HUES6 (cell line): ENCODE data around the gene HOOK1.
"Not testable (repeated sequence)": the region's sequence is repeated elsewhere in the genome, so short reads cannot be mapped to it uniquely, and the experiment has no call there.

Source experiments
- H3K27ac ChIP-seq: 2 replicates; pipeline ENCODE4 v1.7.0; 2013; ENCODE audit warnings: low read depth, mild to moderate bottlenecking, low read length, inconsistent platforms
- H3K27me3 ChIP-seq: 2 replicates; pipeline ENCODE4 v1.6.1; 2013; ENCODE audit warnings: low read length; ENCODE audit not compliant: control insufficient read depth, insufficient read depth
- H3K36me3 ChIP-seq: 2 replicates; pipeline ENCODE4 v1.6.1; 2013; ENCODE audit warnings: low read length; ENCODE audit not compliant: control insufficient read depth, insufficient read depth
- H3K4me1 ChIP-seq: 2 replicates; pipeline ENCODE4 v1.6.1; 2013; ENCODE audit warnings: low read length; ENCODE audit not compliant: control insufficient read depth, insufficient read depth
- H3K4me3 ChIP-seq: 2 replicates; pipeline ENCODE4 v1.5.1; 2013; ENCODE audit warnings: low read depth, low read length
- H3K9ac ChIP-seq: one replicate; pipeline ENCODE4 v1.6.1; 2013; ENCODE audit warnings: mild to moderate bottlenecking, low read length
- H3K9me3 ChIP-seq: 2 replicates; pipeline ENCODE4 v1.6.1; 2013; ENCODE audit warnings: low read depth, low read length; ENCODE audit not compliant: control insufficient read depth, insufficient read depth

The HOOK1 gene

DNA sequence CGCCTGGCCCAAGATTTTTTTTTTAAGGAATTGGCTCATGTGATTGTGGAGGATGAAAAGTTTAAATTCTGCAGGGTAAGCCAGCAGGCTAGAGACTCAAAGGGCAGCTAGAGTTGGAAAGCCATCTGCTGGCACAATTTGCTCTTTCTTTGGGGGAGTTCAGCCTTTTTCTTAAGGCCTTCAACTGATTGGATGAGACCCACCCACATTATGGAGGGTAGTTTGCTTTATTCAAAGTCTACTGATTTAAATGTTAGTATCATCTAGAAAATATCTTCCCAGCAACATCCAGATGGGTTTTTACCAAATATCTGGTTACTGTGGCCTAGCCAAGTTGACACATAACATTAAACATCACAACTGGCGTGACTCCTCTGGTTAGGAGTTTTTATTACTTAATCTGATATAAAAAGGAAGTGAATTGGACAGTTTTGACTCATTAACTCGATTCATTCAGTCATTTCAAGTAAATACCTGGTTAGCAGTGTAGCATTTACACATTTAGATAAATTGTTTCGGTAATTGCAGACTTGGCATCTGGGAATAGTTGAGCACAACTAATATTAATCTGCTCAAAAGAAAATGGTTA is 12.4 kb downstream of the HOOK1 start:
- H3K4me3 ChIP-seq, result no peak overlapping the region
- H3K36me3 ChIP-seq, result no peaks in the 10 kb centered on the region; the same call in 1 of the 2 replicates
- no peaks in the 10 kb centered on the region for H3K27me3 ChIP-seq
- H3K9me3 ChIP-seq, result no peaks in the 10 kb centered on the region
- no peak overlapping the region for H3K9ac ChIP-seq
- H3K4me1 ChIP-seq, result no peaks in the 10 kb centered on the region
- no peak overlapping the region for H3K27ac ChIP-seq

DNA sequence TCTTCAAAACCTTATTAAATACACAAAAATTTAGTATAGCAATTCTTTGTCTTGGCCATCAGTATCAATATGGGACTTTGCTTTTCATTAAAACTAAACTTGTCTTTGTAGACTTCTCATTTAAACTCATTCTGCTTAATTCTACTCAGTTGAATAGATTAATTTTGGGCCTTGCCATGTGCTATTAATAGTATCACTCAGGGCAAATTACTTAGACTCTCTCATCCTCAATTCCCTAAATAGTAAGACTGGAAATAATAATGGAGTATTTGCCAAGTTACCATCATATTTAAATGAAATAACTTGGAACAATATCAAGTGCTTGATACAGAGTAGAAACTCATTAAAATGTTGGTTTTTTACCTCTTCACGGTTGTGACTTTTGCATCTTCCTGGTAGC is 13.4 kb downstream of the HOOK1 start:
- Histone ChIP-seq H3K27me3 (no peaks in the 10 kb centered on the region), H3K27ac (no peak overlapping the region), H3K36me3 (no peaks in the 10 kb centered on the region; the same call in 1 of the 2 replicates), H3K4me3 (no peak overlapping the region), H3K9ac (no peak overlapping the region), H3K4me1 (no peaks in the 10 kb centered on the region), H3K9me3 (no peaks in the 10 kb centered on the region)

DNA sequence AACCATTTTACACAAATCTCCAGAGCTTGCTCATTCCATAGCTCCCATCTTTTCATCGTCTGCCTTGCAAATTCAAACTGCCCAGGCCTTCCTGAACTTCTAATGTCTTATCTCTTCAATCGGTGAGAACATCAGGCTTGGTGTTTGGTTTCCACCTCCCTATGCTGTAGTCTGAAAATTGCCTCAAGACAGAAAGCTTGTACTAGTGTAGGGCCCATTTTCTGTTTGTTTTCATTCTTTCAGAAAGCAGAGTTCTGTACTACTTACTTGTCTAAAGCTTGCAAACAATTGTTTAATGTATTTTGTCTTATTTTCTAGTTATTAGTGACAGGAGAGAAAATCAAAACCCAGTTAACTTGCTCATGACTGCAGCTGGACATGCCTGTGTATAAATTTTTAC is 16.8 kb downstream of the HOOK1 start:
- no peaks in the 10 kb centered on the region for H3K27me3 ChIP-seq
- H3K4me1 ChIP-seq, result no peaks in the 10 kb centered on the region
- H3K4me3 ChIP-seq, result no peak overlapping the region
- H3K9me3 ChIP-seq, result no peaks in the 10 kb centered on the region
- no peak overlapping the region for H3K9ac ChIP-seq
- peaks cover 3% of the 10 kb centered on the region; the same call in 1 of the 2 replicates for H3K36me3 ChIP-seq
- no peak overlapping the region for H3K27ac ChIP-seq

DNA sequence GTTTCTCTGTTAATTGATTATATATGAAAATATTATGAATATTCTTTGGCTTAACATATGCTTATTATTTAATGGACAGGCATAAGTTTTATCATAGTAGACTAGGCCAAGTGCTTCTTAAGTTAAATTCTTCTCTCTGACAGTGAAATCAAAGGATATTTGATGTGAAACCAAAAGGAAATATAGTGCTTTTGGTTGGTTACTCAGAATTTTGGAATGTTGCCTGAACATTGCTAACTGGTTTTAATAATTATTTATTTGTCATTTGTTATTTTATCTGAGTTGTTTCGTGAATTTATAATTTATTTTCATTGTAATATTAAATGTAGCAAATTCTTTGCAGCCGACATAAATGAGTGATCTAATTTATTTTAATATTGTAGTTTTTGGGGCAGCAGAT is 18.3 kb downstream of the HOOK1 start:
- H3K9ac ChIP-seq, result no peak overlapping the region
- no peaks in the 10 kb centered on the region for H3K9me3 ChIP-seq
- no peaks in the 10 kb centered on the region for H3K27me3 ChIP-seq
- H3K4me1 ChIP-seq, result no peaks in the 10 kb centered on the region
- H3K4me3 ChIP-seq, result no peak overlapping the region
- H3K27ac ChIP-seq, result no peak overlapping the region
- peaks cover 3% of the 10 kb centered on the region; the same call in 1 of the 2 replicates for H3K36me3 ChIP-seq

DNA sequence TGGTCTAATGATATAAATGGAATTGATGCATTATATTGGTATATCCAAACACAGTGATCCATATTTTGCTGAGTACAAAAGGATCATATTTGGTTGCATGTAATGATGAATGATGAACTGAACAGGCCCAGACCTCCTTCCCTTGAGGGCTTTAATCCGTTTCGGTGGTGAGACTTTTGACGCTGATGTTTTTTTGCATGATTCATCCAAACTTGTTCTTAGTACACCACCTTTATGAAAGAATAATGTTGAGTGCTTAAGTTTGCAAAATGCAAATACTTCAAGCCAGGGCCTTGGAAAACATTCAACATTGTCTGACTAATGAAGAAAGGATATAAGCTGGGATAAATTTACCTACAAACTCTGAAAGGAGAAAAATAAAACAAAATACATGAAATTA is 19.2 kb downstream of the HOOK1 start:
- H3K27me3 ChIP-seq, result no peaks in the 10 kb centered on the region
- H3K27ac ChIP-seq, result no peak overlapping the region
- no peak overlapping the region for H3K4me3 ChIP-seq
- H3K9me3 ChIP-seq, result no peaks in the 10 kb centered on the region
- H3K4me1 ChIP-seq, result no peaks in the 10 kb centered on the region
- no peak overlapping the region for H3K9ac ChIP-seq
- H3K36me3 ChIP-seq, result peaks cover 3% of the 10 kb centered on the region; the same call in 1 of the 2 replicates

DNA sequence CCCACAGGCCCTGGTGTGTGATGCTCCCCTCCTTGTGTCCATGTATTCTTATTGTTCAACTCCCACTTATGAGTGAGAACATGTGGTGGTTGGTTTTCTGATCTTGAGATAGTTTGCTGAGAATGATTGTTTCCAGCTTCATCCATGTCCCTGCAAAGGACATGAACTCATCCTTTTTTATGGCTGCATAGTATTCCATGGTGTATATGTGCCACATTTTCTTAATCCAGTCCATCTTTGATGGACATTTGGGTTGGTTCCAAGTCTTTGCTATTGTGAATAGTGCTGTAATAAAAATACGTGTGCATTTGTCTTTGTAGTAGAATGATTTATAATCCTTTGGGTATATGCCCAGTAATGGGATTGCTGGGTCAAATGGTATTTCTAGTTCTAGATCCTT is 23.1 kb downstream of the HOOK1 start:
- not testable (repeated sequence) for H3K36me3 ChIP-seq, H3K27ac ChIP-seq, H3K9me3 ChIP-seq, H3K27me3 ChIP-seq, H3K4me3 ChIP-seq, H3K9ac ChIP-seq, H3K4me1 ChIP-seq

DNA sequence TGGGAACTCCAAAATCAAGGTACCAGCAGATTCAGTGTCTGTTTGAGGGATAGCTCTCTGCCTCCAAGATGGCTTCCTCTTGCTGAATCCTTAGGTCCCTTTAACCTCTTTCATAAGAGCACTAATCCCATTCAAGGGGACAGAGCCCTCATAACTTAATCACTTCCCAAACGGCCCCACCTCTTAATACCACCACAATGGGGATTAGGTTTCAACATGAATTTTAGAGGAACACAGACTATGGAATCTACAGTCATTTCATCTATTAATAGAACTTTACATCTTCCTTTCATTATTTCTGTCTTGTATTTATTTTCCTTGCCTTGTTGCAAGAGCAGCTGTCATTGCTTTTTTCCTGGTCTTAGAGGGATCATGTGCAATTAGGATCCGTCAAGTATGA is 30.3 kb downstream of the HOOK1 start:
- Histone ChIP-seq H3K27me3 (no peaks in the 10 kb centered on the region), H3K27ac (no peak overlapping the region), H3K9ac (no peak overlapping the region), H3K9me3 (no peaks in the 10 kb centered on the region), H3K36me3 (peaks cover 28% of the 10 kb centered on the region), H3K4me3 (no peak overlapping the region), H3K4me1 (no peaks in the 10 kb centered on the region)

DNA sequence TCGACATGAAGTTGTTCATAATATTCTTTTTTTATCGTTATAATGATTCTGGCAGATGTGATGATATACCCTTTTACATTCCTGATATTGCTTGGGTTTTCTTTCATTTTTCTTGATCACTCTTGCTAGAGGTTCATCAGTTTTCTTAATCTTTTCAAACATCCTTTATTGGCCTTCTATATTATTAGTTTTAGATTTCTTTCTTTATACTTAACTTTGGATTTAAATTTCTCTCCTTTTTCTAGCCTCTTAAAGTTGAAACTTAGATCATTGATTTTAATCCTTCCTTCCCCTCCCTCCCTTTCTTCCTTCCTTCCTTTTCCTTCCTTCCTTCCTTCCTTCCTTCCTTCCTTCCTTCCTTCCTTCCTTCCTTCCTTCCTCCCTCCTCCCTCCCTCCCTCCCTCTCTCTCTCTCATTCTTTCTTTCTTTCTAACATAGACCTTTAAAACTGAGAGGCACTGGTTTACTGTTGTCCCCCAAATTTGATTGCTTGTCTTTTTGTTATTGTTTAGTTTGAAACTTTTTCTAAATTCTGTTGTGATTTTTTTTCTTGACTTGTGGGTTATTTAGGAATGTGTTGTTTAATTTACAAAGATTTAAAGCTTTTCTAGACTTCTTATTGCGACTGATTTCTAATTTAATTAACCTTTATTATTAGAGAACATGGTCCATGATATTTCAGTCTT is 31.6 kb downstream of the HOOK1 start:
- H3K4me3 ChIP-seq, result no peak overlapping the region
- H3K27me3 ChIP-seq, result no peaks in the 10 kb centered on the region
- no peaks in the 10 kb centered on the region for H3K4me1 ChIP-seq
- H3K9ac ChIP-seq, result no peak overlapping the region
- H3K9me3 ChIP-seq, result no peaks in the 10 kb centered on the region
- H3K27ac ChIP-seq, result no peak overlapping the region
- peaks cover 27% of the 10 kb centered on the region for H3K36me3 ChIP-seq

DNA sequence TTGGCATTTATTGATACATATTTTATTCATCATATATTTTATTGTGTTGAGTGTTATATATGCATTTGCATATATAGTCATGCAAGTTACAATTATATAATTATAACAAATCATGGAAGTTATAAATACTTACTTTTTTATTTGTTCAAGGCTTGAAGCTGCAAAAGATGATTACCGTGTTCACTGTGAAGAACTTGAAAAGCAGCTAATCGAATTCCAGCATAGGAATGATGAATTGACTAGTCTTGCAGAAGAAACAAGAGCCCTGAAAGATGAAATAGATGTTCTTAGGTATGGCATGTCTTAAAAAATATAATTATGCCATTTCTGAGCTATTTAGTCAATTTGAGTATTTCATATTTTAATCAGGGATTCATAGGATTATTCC is 32.1 kb downstream of the HOOK1 start:
- no peaks in the 10 kb centered on the region for H3K9me3 ChIP-seq
- H3K4me1 ChIP-seq, result no peaks in the 10 kb centered on the region
- no peaks in the 10 kb centered on the region for H3K27me3 ChIP-seq
- no peak overlapping the region for H3K4me3 ChIP-seq
- no peak overlapping the region for H3K9ac ChIP-seq
- no peak overlapping the region for H3K27ac ChIP-seq
- H3K36me3 ChIP-seq, result peaks cover 27% of the 10 kb centered on the region

DNA sequence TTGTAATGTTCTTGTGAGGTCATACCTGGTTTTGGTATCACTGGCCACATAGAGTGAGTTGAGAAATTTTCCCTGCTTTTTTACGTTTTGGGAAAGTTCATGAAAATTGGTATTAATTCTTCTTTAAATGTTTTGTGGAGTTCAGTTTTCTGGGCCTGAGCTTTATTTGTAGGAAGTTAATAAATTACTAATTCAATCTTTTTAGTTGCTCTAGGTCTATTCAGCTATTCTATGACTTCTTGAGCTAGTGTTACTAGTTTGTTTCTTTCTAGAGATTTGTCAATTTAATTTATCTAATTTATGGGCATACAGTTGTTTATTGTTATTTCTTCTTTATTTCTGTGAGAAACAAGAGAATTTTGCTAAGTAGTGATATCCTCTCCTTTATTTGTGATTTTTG is 37.4 kb downstream of the HOOK1 start:
- Histone ChIP-seq H3K4me3 (no peak overlapping the region), H3K9ac (no peak overlapping the region), H3K27me3 (no peaks in the 10 kb centered on the region), H3K36me3 (peaks cover 16% of the 10 kb centered on the region; the same call in 1 of the 2 replicates), H3K27ac (no peak overlapping the region), H3K9me3 (no peaks in the 10 kb centered on the region), H3K4me1 (no peaks in the 10 kb centered on the region)

DNA sequence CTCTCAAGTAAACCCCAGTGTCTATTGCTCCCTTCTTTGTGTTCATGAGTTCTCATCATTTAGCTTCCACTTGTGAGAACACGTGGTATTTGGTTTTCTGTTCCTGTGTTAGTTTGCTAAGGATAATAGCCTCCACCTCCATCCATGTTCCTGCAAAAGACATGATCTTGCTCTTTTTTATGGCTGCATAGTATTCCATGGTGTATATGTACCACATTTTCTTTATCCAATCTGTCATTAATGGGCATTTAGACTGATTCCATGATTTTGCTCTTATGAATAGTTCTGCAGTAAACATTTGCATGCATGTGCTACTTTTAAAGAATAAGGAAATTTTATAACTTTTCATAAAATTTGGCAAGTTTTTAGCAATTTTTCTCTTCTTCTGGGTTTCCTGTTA is 40.5 kb downstream of the HOOK1 start:
- H3K9me3 ChIP-seq, H3K36me3 ChIP-seq, H3K9ac ChIP-seq, H3K27me3 ChIP-seq, H3K4me3 ChIP-seq, H3K27ac ChIP-seq, H3K4me1 ChIP-seq: not testable (repeated sequence)
